K562 (cell line): Measurements from ENCODE around the gene ADM. TPM values are rescaled to one million over a fixed set of nuclear protein-coding genes. Genes with fewer than 3 reads are reported as not detected.

ENCODE experiments used
- ATAC-seq: fragments of 200-7000 bp; cut with Tn5 transposase; 3 replicates; pipeline ENCODE4 v1.9.1; 2020; ENCODE audit warnings: moderate library complexity
- BruUV-seq: library from RNA; stranded (reverse); fragments of 400-500 nt; replicated peaks from 2 replicates; lab custom pipeline; 2021; lab: Mats Ljungman, UMichigan
- CTCF ChIA-PET: fragments of 300-600 bp; formaldehyde crosslinking; extraction: SDS; loops from one replicate; lab custom pipeline; 2021; ENCODE audit warnings: low intra/inter-chr PET ratio; lab: Yijun Ruan, JAX
- POLR2A ChIA-PET: fragments of 300-600, 350-650 bp; sonication (Branson Sonifier 250); formaldehyde crosslinking; extraction: SDS; loops from one replicate; lab custom pipeline; 2021; ENCODE audit warnings: antibody characterized with exemption, inconsistent platforms; lab: Yijun Ruan, JAX
- DNase-seq, 4 experiments: peaks; one replicate each; pipeline versions ENCODE4 v3.0.0 to v3.0.0-alpha.2; 2011 to 2018; ENCODE audit warnings: low spot score in 3 of 4, mixed read lengths in 3 of 4; ENCODE audit errors: extremely low read depth in 1 of 4
- FAIRE-seq: peaks from 2 replicates; lab custom pipeline; 2011; peaks lifted over from hg19 to GRCh38; lab: Jason Lieb, UNC
- H2AFZ ChIP-seq: 2 replicates; pipeline ENCODE4 v1.6.0; 2011; ENCODE audit warnings: low read depth, low read length, control low read depth, inconsistent platforms
- H3K27ac ChIP-seq: fragments of 200-600 bp; 3 replicates; pipeline ENCODE4 v1.8.0; 2011; ENCODE audit warnings: low read depth, mild to moderate bottlenecking, control low read depth, inconsistent platforms, low read length, moderate library complexity, mixed read lengths; ENCODE audit errors: extremely low read depth
- H3K27me3 ChIP-seq, 2 experiments: fragments of 300-600 bp in 1 of 2; 2 replicates in 1 of 2; 3 replicates in 1 of 2; pipeline versions ENCODE4 v1.6.0 to v1.8.0; 2011; ENCODE audit warnings: inconsistent platforms in 2 of 2, low read length in 2 of 2, mild to moderate bottlenecking in 1 of 2, mixed read lengths in 1 of 2, moderate library complexity in 1 of 2; ENCODE audit not compliant: control insufficient read depth in 2 of 2, insufficient read depth in 2 of 2
- H3K36me3 ChIP-seq: fragments of 300-600 bp; 3 replicates; pipeline ENCODE4 v1.8.0; 2011; ENCODE audit warnings: mild to moderate bottlenecking, low read length, inconsistent platforms; ENCODE audit not compliant: control insufficient read depth, insufficient read depth
- H3K4me1 ChIP-seq, 2 experiments: fragments of 200-600 bp in 1 of 2; replicated peaks in 1 of 2; 2 replicates in 1 of 2; 3 replicates in 1 of 2; pipeline versions ENCODE4 v1.5.1 to v1.8.0; 2011; ENCODE audit warnings: inconsistent platforms in 2 of 2, low read length in 2 of 2, mild to moderate bottlenecking in 1 of 2, mixed read lengths in 1 of 2, moderate library complexity in 1 of 2; ENCODE audit not compliant: control insufficient read depth in 2 of 2, insufficient read depth in 2 of 2
- H3K4me2 ChIP-seq: 2 replicates; pipeline ENCODE4 v1.6.1; 2011; ENCODE audit warnings: low read length, control low read depth, inconsistent platforms, mixed read lengths; ENCODE audit not compliant: insufficient read depth
- H3K4me3 ChIP-seq: fragments of 200-600 bp; sonication (generic), shearing (Covaris generic); 2 replicates; pipeline ENCODE4 v1.5.1; 2016; ENCODE audit warnings: control low read depth, inconsistent platforms
- H3K79me2 ChIP-seq: fragments of 200-600 bp; 3 replicates; pipeline ENCODE4 v1.8.0; 2011; ENCODE audit warnings: low read length, inconsistent platforms; ENCODE audit not compliant: control insufficient read depth, insufficient read depth
- H3K9ac ChIP-seq, 2 experiments: 2 replicates each; pipeline versions ENCODE4 v1.6.0 to v1.6.1; 2011; ENCODE audit warnings: low read depth in 2 of 2, low read length in 2 of 2, control low read depth in 1 of 2, inconsistent platforms in 1 of 2, mild to moderate bottlenecking in 1 of 2, mixed read lengths in 1 of 2; ENCODE audit not compliant: insufficient read depth in 1 of 2
- H3K9me1 ChIP-seq: one replicate; pipeline ENCODE4 v1.6.0; 2011; ENCODE audit warnings: inconsistent platforms, mild to moderate bottlenecking, low read length, moderate library complexity; ENCODE audit not compliant: control insufficient read depth, insufficient read depth
- H3K9me3 ChIP-seq: replicated peaks from 2 replicates; pipeline ENCODE4 v1.5.1; 2011; ENCODE audit warnings: low read depth, low read length, inconsistent platforms; ENCODE audit not compliant: control insufficient read depth, insufficient read depth
- H4K20me1 ChIP-seq: replicated peaks from 2 replicates; pipeline ENCODE4 v1.6.1; 2011; ENCODE audit warnings: low read length, inconsistent platforms, mixed read lengths; ENCODE audit not compliant: control insufficient read depth, insufficient read depth
- HES1 ChIP-seq: fragments of 450-650 bp; IDR thresholded peaks from 2 replicates; pipeline ENCODE4 v1.6.1; 2016; ENCODE audit warnings: low read depth, mild to moderate bottlenecking, moderate library complexity
- KDM1A ChIP-seq, 2 experiments: fragments of 450-650 bp; IDR thresholded peaks; 2 replicates each; pipeline ENCODE4 v1.6.1; 2016; ENCODE audit warnings: mild to moderate bottlenecking in 2 of 2
- ZNF384 ChIP-seq: IDR thresholded peaks from 2 replicates; pipeline ENCODE4 v1.6.1; 2012; ENCODE audit warnings: low read depth, low read length, improper control_type of control experiment
- ZNF445 ChIP-seq: fragments of 250-450 bp; sonication (Bioruptor Pico); IDR thresholded peaks from 2 replicates; pipeline ENCODE4 v1.4.0; 2020; ENCODE audit warnings: low read depth, mild to moderate bottlenecking, moderate library complexity
- WGBS: fragments of 100-300 bp; shearing (Covaris generic); methylation state at CpG from one replicate; pipeline ENCODE4 v1.1.6; 2016; ENCODE audit warnings: low coverage, mixed read lengths; ENCODE audit not compliant: insufficient coverage; ENCODE audit errors: missing lambda C conversion rate; 5-methylcytosine and 5-hydroxymethylcytosine counted together
- in situ Hi-C: fragments of 300-500 bp; cut with MboI; formaldehyde crosslinking; loops from 4 replicates; pipeline ENCODE4 v1.15.0; 2018; ENCODE audit warnings: inconsistent platforms, mixed read lengths
- intact Hi-C: fragments of 100-400 bp; cut with micrococcal nuclease; formaldehyde crosslinking; loops from 2 replicates; pipeline ENCODE4 v1.14.2; 2022
- polyA plus RNA-seq, 8 experiments: library from polyadenylated mRNA; depleted of rRNA in 4 of 8; stranded (reverse) in 5 of 8; unstranded in 3 of 8; fragments of >200 nt; fragmentation: Nextera tagmentation in 2 of 8; fragmentation: Illumina TruSeq in 1 of 8; extraction: Ambion mirVana in 2 of 8; extraction: Trizol in 1 of 8; gene quantifications; 2 replicates each; pipeline versions ENCODE4 v1.2.1 to v1.2.3, GENCODE V29; 2011 to 2014; ENCODE audit warnings: inconsistent platforms in 1 of 8, missing spikeins in 1 of 8
- total RNA-seq, 7 experiments: library from RNA; depleted of rRNA in 6 of 7; stranded (reverse); fragments of >200 nt in 6 of 7; fragmentation: Illumina TruSeq in 2 of 7; extraction: Trizol in 2 of 7; gene quantifications; 2 replicates each; pipeline versions ENCODE4 v1.2.1 to v1.2.3, GENCODE V29; 2011 to 2021; ENCODE audit warnings: low replicate concordance in 1 of 7
- TF ChIP-seq, protein P1 (sequence below): sonication (generic); formaldehyde crosslinking; IDR thresholded peaks from 2 replicates; pipeline ENCODE4 v1.8.0; 2022; ENCODE audit warnings: mild to moderate bottlenecking, missing genetic modification reagents, borderline replicate concordance
- TF ChIP-seq, protein P2 (sequence below): fragments of 250-450 bp; sonication (Bioruptor Pico); IDR thresholded peaks from 2 replicates; pipeline ENCODE4 v1.5.0; 2021; ENCODE audit warnings: mild to moderate bottlenecking, moderate library complexity
- TF ChIP-seq, protein P3 (sequence below): IDR thresholded peaks from 3 replicates; pipeline ENCODE4 v1.6.1; 2011; ENCODE audit warnings: borderline replicate concordance, mild to moderate bottlenecking; ENCODE audit not compliant: insufficient read length, insufficient read depth
- TF ChIP-seq, protein P4 (sequence below): fragments of 250-450 bp; sonication (Bioruptor Pico); IDR thresholded peaks from 2 replicates; pipeline ENCODE4 v1.5.0; 2020; ENCODE audit warnings: mild to moderate bottlenecking, borderline replicate concordance

ADM gene
- total and polyA plus RNA-seq, 9 of the 15 experiments (the other 6 are each of a cell fraction or from before 2014, with no cell fraction given), result 0.23 to 0.49 (median 0.32) TPM; not detected in 6

GRCh38 chr11:10323793-10324170 is 18.9 kb downstream of the ADM start:
- Histone ChIP-seq H3K27ac (no peak overlapping the region), H3K4me1 (peaks cover 0 to 5% of the 10 kb centered on the region in 2 experiments; a peak in 2 of 5 replicates), H2AFZ (no peak overlapping the region), H3K4me3 (no peak overlapping the region), H3K79me2 (no peaks in the 10 kb centered on the region), H3K9me1 (no peaks in the 10 kb centered on the region), H3K36me3 (no peaks in the 10 kb centered on the region), H3K9me3 (no peaks in the 10 kb centered on the region), H3K27me3 (no peaks in the 10 kb centered on the region), H3K4me2 (no peak overlapping the region), H4K20me1 (no peaks in the 10 kb centered on the region; the same call in 1 of the 2 replicates), H3K9ac (no peak overlapping the region)
- ChIA-PET CTCF (interaction anchor here (1.1 to 2.1 kb wide), 3 partner anchors 116 to 565 kb away, joined by 6 to 25 read pairs (median 9); no protein-coding TSS in a partner anchor), POLR2A (interaction anchor here (0.9 to 1.6 kb wide), 2 partner anchors 8 to 11 kb away, joined by 3 to 5 read pairs; no protein-coding TSS in a partner anchor)
- no TSS peak for BruUV-seq
- ATAC-seq (no peak), DNase-seq (no peak), FAIRE-seq (no peak)
- in situ Hi-C loops (loop anchor here (25.0 kb wide), 1 partner anchor 461 kb away; no protein-coding TSS in a partner anchor), intact Hi-C loops (loop anchor here (1.0 to 5.0 kb wide), 5 partner anchors 44 to 565 kb away; no protein-coding TSS in a partner anchor)
- WGBS, result 0% methylated on average over 1 of the region's 1 CpG
- TF ChIP-seq, protein P1, sequence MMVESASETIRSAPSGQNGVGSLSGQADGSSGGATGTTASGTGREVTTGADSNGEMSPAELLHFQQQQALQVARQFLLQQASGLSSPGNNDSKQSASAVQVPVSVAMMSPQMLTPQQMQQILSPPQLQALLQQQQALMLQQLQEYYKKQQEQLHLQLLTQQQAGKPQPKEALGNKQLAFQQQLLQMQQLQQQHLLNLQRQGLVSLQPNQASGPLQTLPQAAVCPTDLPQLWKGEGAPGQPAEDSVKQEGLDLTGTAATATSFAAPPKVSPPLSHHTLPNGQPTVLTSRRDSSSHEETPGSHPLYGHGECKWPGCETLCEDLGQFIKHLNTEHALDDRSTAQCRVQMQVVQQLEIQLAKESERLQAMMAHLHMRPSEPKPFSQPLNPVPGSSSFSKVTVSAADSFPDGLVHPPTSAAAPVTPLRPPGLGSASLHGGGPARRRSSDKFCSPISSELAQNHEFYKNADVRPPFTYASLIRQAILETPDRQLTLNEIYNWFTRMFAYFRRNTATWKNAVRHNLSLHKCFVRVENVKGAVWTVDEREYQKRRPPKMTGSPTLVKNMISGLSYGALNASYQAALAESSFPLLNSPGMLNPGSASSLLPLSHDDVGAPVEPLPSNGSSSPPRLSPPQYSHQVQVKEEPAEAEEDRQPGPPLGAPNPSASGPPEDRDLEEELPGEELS (CRISPR knock-in tag), result no peak
- TF ChIP-seq, protein P2, sequence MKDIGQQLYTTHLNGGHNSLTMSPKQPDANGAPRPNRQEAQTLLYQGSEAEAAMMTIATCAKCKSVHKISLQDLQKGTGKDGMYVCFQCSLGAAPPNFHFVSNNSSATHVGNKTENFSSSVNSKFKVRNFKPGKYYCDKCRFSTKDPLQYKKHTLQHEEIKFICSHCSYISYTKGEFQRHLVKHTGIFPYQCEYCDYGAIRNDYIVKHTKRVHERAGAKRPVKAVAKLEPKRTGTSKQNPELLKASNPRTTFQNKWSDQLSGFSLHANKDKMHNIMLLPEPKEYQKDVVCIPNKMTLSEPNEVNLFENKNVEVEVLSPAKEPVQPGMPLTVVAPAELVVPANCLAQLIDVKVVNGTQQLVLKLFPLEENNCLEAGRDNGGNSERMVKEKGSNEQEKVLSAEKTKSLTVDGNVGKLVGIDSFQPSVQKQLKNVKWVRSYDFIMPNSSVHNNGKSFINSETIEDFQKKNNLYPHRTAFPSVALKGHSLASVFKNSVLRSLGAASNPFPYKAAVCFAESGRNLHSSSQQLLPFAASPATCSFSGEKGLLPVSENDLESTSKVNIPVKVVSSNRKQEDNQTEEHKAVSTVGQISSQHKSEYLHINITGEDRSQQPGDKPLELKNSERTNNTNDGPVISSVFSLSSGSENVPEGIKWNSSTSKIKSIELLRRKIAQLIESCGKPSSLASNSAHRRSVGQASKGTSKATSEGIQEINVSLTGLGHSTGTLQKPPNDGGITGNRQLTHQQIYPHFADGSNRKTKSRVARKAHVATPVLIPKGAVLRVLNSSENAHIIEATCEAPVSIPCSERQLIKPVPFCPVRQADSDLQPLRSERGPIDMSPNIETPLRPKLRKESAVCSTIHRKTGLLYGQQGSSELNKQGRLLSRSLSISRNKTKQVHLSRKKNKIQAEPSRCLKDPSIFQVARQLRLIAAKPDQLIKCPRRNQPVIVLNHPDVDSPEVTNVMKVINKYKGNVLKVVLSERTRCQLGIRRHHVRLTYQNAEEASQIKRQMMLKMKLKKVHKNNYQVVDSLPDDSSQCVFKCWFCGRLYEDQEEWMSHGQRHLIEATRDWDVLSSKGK (CRISPR knock-in tag), result no peak
- TF ChIP-seq, protein P3, sequence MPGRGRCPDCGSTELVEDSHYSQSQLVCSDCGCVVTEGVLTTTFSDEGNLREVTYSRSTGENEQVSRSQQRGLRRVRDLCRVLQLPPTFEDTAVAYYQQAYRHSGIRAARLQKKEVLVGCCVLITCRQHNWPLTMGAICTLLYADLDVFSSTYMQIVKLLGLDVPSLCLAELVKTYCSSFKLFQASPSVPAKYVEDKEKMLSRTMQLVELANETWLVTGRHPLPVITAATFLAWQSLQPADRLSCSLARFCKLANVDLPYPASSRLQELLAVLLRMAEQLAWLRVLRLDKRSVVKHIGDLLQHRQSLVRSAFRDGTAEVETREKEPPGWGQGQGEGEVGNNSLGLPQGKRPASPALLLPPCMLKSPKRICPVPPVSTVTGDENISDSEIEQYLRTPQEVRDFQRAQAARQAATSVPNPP, result no peak
- TF ChIP-seq ZNF384 (no peak), HES1 (no peak), ZNF445 (CRISPR knock-in tag) (no peak), KDM1A (IDR thresholded peaks at IDR 0.05) (no peak)
- TF ChIP-seq, protein P4, sequence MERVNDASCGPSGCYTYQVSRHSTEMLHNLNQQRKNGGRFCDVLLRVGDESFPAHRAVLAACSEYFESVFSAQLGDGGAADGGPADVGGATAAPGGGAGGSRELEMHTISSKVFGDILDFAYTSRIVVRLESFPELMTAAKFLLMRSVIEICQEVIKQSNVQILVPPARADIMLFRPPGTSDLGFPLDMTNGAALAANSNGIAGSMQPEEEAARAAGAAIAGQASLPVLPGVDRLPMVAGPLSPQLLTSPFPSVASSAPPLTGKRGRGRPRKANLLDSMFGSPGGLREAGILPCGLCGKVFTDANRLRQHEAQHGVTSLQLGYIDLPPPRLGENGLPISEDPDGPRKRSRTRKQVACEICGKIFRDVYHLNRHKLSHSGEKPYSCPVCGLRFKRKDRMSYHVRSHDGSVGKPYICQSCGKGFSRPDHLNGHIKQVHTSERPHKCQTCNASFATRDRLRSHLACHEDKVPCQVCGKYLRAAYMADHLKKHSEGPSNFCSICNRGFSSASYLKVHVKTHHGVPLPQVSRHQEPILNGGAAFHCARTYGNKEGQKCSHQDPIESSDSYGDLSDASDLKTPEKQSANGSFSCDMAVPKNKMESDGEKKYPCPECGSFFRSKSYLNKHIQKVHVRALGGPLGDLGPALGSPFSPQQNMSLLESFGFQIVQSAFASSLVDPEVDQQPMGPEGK (CRISPR knock-in tag), result no peak
